Adipocyte (in vitro differentiated cells): Measurements from ENCODE around the gene EPHA5.

ENCODE experiments used
- DNase-seq: peaks from one replicate; pipeline ENCODE4 v3.0.0-alpha.2; 2015; ENCODE audit warnings: low read depth
- H3K27me3 ChIP-seq: replicated peaks from 2 replicates; pipeline ENCODE4 v1.7.0; 2013; ENCODE audit warnings: mild to moderate bottlenecking, low read length, moderate library complexity; ENCODE audit not compliant: control insufficient read depth, insufficient read depth
- H3K36me3 ChIP-seq: 2 replicates; pipeline ENCODE4 v1.7.0; 2013; ENCODE audit warnings: low read length, mild to moderate bottlenecking, moderate library complexity; ENCODE audit not compliant: control insufficient read depth, insufficient read depth, severe bottlenecking
- H3K4me1 ChIP-seq: 2 replicates; pipeline ENCODE4 v1.7.0; 2013; ENCODE audit warnings: mild to moderate bottlenecking, low read length, moderate library complexity; ENCODE audit not compliant: control insufficient read depth, insufficient read depth
- H3K4me3 ChIP-seq: 2 replicates; pipeline ENCODE4 v1.7.0; 2013; ENCODE audit warnings: mild to moderate bottlenecking, low read length, moderate library complexity
- H3K9ac ChIP-seq: 2 replicates; pipeline ENCODE4 v1.7.0; 2013; ENCODE audit warnings: mild to moderate bottlenecking, low read length, moderate library complexity
- H3K9me3 ChIP-seq: 2 replicates; pipeline ENCODE4 v1.7.0; 2013; ENCODE audit warnings: mild to moderate bottlenecking, low read length, moderate library complexity; ENCODE audit not compliant: control insufficient read depth

Gene EPHA5

GRCh38 chr4:65623506-65623905 is 46.8 kb downstream of the EPHA5 start:
- peak; percentile 78 for DNase-seq
- Histone ChIP-seq H3K4me1 (peaks cover 8% of the 10 kb centered on the region), H3K9ac (no peak overlapping the region), H3K36me3 (no peaks in the 10 kb centered on the region), H3K9me3 (no peaks in the 10 kb centered on the region), H3K27me3 (no peaks in the 10 kb centered on the region), H3K4me3 (no peak overlapping the region)

GRCh38 chr4:65617416-65617815 is 52.9 kb downstream of the EPHA5 start:
- no peaks in the 10 kb centered on the region for H3K27me3 ChIP-seq
- no peak for DNase-seq
- H3K36me3 ChIP-seq: no peaks in the 10 kb centered on the region

GRCh38 chr4:65604515-65604914 is 65.8 kb downstream of the EPHA5 start:
- H3K36me3 ChIP-seq: no peaks in the 10 kb centered on the region
- H3K27me3 ChIP-seq: peaks cover 3% of the 10 kb centered on the region
- no peak for DNase-seq
- no peak overlapping the region for H3K9ac ChIP-seq
- H3K9me3 ChIP-seq: no peaks in the 10 kb centered on the region
- no peaks in the 10 kb centered on the region for H3K4me1 ChIP-seq
- no peak overlapping the region for H3K4me3 ChIP-seq

More at GRCh38 chr4:65617416-65617815, 52.9 kb downstream of the EPHA5 start:
- no peak overlapping the region for H3K9ac ChIP-seq
- no peak overlapping the region for H3K4me3 ChIP-seq
- no peaks in the 10 kb centered on the region for H3K4me1 ChIP-seq
- no peaks in the 10 kb centered on the region for H3K9me3 ChIP-seq

- peak; percentile 62 for DNase-seq
- H3K9ac ChIP-seq: no peak overlapping the region
- no peaks in the 10 kb centered on the region for H3K4me1 ChIP-seq
- peaks cover 3% of the 10 kb centered on the region for H3K27me3 ChIP-seq
- no peak overlapping the region for H3K4me3 ChIP-seq
- H3K9me3 ChIP-seq: no peaks in the 10 kb centered on the region
- H3K36me3 ChIP-seq: no peaks in the 10 kb centered on the region
These were observed 69.6 kb downstream of the EPHA5 start for GRCh38 chr4:65600656-65601055.

- H3K9ac ChIP-seq: no peak overlapping the region
- no peaks in the 10 kb centered on the region for H3K36me3 ChIP-seq
- peak; percentile 16 for DNase-seq
- no peaks in the 10 kb centered on the region for H3K27me3 ChIP-seq
- H3K4me1 ChIP-seq: no peaks in the 10 kb centered on the region
- H3K9me3 ChIP-seq: no peaks in the 10 kb centered on the region
- H3K4me3 ChIP-seq: no peak overlapping the region
These were observed 70.9 kb downstream of the EPHA5 start for GRCh38 chr4:65599340-65599739.

- Histone ChIP-seq H3K4me3 (no peak overlapping the region), H3K27me3 (no peaks in the 10 kb centered on the region), H3K4me1 (no peaks in the 10 kb centered on the region), H3K9ac (no peak overlapping the region), H3K36me3 (no peaks in the 10 kb centered on the region), H3K9me3 (no peaks in the 10 kb centered on the region)
- DNase-seq: no peak
These were observed 72.6 kb downstream of the EPHA5 start for GRCh38 chr4:65597697-65598096.

GRCh38 chr4:65592089-65592488 is 78.2 kb downstream of the EPHA5 start:
- Histone ChIP-seq H3K4me1 (no peaks in the 10 kb centered on the region), H3K4me3 (no peak overlapping the region), H3K36me3 (no peaks in the 10 kb centered on the region), H3K9me3 (no peaks in the 10 kb centered on the region), H3K27me3 (no peaks in the 10 kb centered on the region), H3K9ac (no peak overlapping the region)
- DNase-seq: no peak

GRCh38 chr4:65589921-65590320 is 80.4 kb downstream of the EPHA5 start:
- Histone ChIP-seq H3K36me3 (no peaks in the 10 kb centered on the region), H3K9me3 (no peaks in the 10 kb centered on the region), H3K4me3 (no peak overlapping the region), H3K9ac (no peak overlapping the region), H3K27me3 (no peaks in the 10 kb centered on the region), H3K4me1 (no peaks in the 10 kb centered on the region)
- no peak for DNase-seq

GRCh38 chr4:65589331-65589730 is 81.0 kb downstream of the EPHA5 start:
- Histone ChIP-seq H3K4me1 (no peaks in the 10 kb centered on the region), H3K27me3 (no peaks in the 10 kb centered on the region), H3K9ac (no peak overlapping the region), H3K4me3 (no peak overlapping the region), H3K9me3 (no peaks in the 10 kb centered on the region), H3K36me3 (no peaks in the 10 kb centered on the region)
- no peak for DNase-seq

- H3K9ac ChIP-seq: no peak overlapping the region
- H3K4me3 ChIP-seq: no peak overlapping the region
- no peaks in the 10 kb centered on the region for H3K9me3 ChIP-seq
- DNase-seq: peak; percentile 42
- H3K4me1 ChIP-seq: no peaks in the 10 kb centered on the region
- no peaks in the 10 kb centered on the region for H3K27me3 ChIP-seq
- H3K36me3 ChIP-seq: no peaks in the 10 kb centered on the region
These were observed 89.7 kb downstream of the EPHA5 start for GRCh38 chr4:65580551-65580950.

- Histone ChIP-seq H3K9ac (no peak overlapping the region), H3K9me3 (no peaks in the 10 kb centered on the region), H3K4me3 (no peak overlapping the region), H3K36me3 (no peaks in the 10 kb centered on the region), H3K4me1 (no peaks in the 10 kb centered on the region), H3K27me3 (no peaks in the 10 kb centered on the region)
- DNase-seq: no peak
These were observed 103.8 kb downstream of the EPHA5 start for GRCh38 chr4:65566473-65566872.

GRCh38 chr4:65561164-65561563 is 109.1 kb downstream of the EPHA5 start:
- Histone ChIP-seq H3K4me1 (no peaks in the 10 kb centered on the region), H3K36me3 (no peaks in the 10 kb centered on the region), H3K4me3 (no peak overlapping the region), H3K9ac (no peak overlapping the region), H3K27me3 (no peaks in the 10 kb centered on the region), H3K9me3 (no peaks in the 10 kb centered on the region)
- DNase-seq: no peak
